SU-DHL-6 (cell line): ENCODE data around the gene RNF123.

ENCODE experiments used
- EZH2phosphoT487 ChIP-seq: fragments of 200-600 bp; sonication (generic), shearing (Covaris generic); conservative IDR thresholded peaks from 2 replicates; pipeline ENCODE4 v1.6.1; 2018; ENCODE audit warnings: mild to moderate bottlenecking, antibody characterized with exemption, low read length, moderate library complexity, mixed read lengths
- TF ChIP-seq, protein P1 (sequence below): fragments of 200-600 bp; sonication (generic); IDR thresholded peaks from one replicate; pipeline ENCODE4 v1.5.1; 2017; ENCODE audit warnings: antibody characterized with exemption, mild to moderate bottlenecking, low read length, moderate library complexity; ENCODE audit not compliant: insufficient read depth, poor library complexity, severe bottlenecking

DNA sequence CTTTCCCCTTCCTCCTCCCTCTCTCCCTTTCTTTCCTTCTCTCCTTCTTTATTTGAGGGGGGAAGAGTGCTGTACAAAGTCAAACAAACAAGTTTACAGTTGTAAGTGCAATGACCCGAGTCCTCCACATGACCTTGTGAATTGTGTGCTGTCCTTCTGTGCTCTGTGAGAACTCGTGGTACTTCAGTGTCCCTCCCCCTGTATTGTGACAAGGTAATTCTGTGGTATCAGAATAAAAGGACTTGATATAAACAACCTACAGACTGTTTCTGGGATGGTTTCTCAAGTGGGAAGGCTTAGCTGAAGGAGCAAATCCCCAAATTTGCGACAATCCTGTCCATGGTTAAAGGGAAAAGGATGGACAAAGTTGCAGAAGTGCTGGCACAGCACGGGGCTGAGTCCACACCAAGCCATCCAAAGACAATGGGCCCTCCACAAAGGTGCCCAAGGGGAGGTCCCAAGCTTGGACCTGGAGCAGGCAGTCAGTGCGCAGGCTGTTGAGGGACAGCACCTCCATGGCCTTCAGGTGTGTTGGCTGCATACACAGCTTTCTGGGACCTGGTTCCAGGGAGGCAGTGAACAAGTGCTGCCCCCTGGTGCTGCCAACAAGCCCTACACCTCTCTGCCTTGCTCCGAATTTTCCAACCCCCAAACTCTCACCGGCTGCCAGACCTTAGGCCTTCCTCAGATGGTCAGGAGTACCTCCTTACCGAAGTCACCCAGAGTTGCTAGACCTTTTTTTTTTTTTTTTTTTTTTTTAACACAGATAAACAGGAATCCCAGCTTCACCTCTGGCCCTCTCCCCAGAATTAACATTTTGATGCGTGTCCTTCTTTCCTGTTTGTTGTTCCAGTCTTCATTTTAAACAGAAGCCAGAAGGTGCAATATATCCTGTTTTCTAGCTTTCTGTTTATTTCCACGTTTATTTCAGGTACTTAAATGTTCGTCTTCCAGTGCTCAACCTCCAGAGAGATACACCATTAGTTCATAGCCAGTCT, 17.8 kb upstream of the RNF123 start:
- TF ChIP-seq, protein P1, sequence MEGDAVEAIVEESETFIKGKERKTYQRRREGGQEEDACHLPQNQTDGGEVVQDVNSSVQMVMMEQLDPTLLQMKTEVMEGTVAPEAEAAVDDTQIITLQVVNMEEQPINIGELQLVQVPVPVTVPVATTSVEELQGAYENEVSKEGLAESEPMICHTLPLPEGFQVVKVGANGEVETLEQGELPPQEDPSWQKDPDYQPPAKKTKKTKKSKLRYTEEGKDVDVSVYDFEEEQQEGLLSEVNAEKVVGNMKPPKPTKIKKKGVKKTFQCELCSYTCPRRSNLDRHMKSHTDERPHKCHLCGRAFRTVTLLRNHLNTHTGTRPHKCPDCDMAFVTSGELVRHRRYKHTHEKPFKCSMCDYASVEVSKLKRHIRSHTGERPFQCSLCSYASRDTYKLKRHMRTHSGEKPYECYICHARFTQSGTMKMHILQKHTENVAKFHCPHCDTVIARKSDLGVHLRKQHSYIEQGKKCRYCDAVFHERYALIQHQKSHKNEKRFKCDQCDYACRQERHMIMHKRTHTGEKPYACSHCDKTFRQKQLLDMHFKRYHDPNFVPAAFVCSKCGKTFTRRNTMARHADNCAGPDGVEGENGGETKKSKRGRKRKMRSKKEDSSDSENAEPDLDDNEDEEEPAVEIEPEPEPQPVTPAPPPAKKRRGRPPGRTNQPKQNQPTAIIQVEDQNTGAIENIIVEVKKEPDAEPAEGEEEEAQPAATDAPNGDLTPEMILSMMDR, result peak; percentile 70
- TF ChIP-seq EZH2phosphoT487, result no peak
